Neutrophil (primary cell): ENCODE measurements around the gene ANKS1B.
"Not testable (repeated sequence)": the region's sequence is repeated elsewhere in the genome, so short reads cannot be mapped to it uniquely, and the experiment has no call there.

ENCODE experiments used
- H3K27ac ChIP-seq: fragments of 200-600 bp; sonication (generic); 2 replicates; pipeline ENCODE4 v1.5.1; 2016; ENCODE audit warnings: mild to moderate bottlenecking, moderate library complexity
- H3K27me3 ChIP-seq: fragments of 200-600 bp; sonication (generic); 2 replicates; pipeline ENCODE4 v1.6.0; 2016; ENCODE audit warnings: mild to moderate bottlenecking
- H3K36me3 ChIP-seq: fragments of 200-600 bp; sonication (generic); 2 replicates; pipeline ENCODE4 v1.5.1; 2017
- H3K4me1 ChIP-seq, 2 experiments: fragments of 200-600 bp in 1 of 2; sonication (generic) in 1 of 2; 1 replicate in 1 of 2; 2 replicates in 1 of 2; pipeline versions ENCODE4 v1.5.1 to v1.6.1; 2013 to 2016; ENCODE audit warnings: low read depth in 1 of 2, low read length in 1 of 2, mild to moderate bottlenecking in 1 of 2, moderate library complexity in 1 of 2; ENCODE audit not compliant: control insufficient read depth in 1 of 2, insufficient read depth in 1 of 2
- H3K4me3 ChIP-seq, 2 experiments: fragments of 200-600 bp in 1 of 2; sonication (generic) in 1 of 2; 1 replicate in 1 of 2; 2 replicates in 1 of 2; pipeline ENCODE4 v1.5.1; 2013 to 2016; ENCODE audit warnings: low read depth in 1 of 2, low read length in 1 of 2, mild to moderate bottlenecking in 1 of 2, moderate library complexity in 1 of 2
- H3K9me3 ChIP-seq: fragments of 200-600 bp; sonication (generic); 2 replicates; pipeline ENCODE4 v1.5.1; 2016
- CTCF ChIP-seq: fragments of 200-600 bp; sonication (generic); IDR thresholded peaks from 2 replicates; pipeline ENCODE4 v1.5.1; 2016; ENCODE audit warnings: antibody characterized with exemption

ANKS1B gene

DNA sequence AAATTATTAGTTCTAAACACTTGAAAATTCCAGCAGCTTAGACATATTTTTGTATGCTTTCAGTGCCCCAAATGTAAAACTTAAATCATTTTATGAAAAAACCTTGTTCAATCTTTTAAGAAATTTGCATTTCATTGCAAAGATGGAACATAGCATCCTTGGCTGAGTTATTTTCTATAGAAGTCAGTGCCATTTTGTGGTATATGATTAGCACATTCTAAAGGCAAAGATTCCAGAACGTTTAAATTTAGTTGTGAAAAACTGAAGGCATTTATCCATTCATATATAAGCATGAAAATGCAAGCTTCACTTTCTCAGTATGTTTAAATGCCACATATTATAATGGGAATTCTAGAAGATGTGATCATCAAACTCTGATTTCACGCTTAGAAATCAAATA is 1007.5 kb downstream of the ANKS1B start:
- H3K36me3 ChIP-seq, result no peaks in the 10 kb centered on the region
- H3K4me1 ChIP-seq, result no peaks in the 10 kb centered on the region
- H3K4me3 ChIP-seq, result no peak overlapping the region
- no peaks in the 10 kb centered on the region for H3K27me3 ChIP-seq
- H3K9me3 ChIP-seq, result no peaks in the 10 kb centered on the region
- no peak overlapping the region for H3K27ac ChIP-seq
- no peak for TF ChIP-seq CTCF

DNA sequence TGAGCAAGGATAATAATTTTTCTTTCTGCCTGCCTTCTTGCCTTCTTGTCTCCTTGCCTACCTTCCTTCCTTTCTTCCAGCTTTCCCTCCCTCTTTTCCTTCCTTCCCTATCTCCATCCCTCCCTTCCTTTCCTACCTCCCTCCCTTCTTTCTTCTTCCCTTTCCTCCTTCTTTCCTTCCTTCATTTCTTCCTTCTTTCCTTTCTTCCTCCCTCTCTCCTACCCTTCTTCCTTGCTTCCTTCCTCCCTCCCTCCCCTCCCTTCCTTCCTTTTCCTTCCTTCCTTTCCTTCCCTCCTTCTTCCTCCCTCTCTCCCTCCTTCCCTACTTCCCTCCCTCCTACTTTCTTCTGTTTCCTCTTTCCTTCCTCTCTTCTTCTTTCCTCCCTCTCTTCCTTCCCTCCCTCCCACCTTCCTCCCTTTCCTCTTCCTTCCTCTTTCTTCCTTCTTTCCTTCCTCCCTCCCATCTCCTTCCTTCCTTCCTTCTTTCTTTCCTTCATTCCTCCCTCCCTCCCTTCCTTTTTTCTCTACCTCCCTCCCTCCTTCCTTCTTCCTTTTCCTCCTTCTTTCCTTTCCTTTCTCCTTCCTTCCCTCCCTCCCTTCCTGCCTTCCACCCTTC is 1009.9 kb downstream of the ANKS1B start:
- Histone ChIP-seq H3K36me3 (no peaks in the 10 kb centered on the region), H3K27ac (no peak overlapping the region), H3K27me3 (no peaks in the 10 kb centered on the region), H3K4me3 (no peak overlapping the region), H3K4me1 (no peaks in the 10 kb centered on the region), H3K9me3 (no peaks in the 10 kb centered on the region)
- no peak for TF ChIP-seq CTCF

DNA sequence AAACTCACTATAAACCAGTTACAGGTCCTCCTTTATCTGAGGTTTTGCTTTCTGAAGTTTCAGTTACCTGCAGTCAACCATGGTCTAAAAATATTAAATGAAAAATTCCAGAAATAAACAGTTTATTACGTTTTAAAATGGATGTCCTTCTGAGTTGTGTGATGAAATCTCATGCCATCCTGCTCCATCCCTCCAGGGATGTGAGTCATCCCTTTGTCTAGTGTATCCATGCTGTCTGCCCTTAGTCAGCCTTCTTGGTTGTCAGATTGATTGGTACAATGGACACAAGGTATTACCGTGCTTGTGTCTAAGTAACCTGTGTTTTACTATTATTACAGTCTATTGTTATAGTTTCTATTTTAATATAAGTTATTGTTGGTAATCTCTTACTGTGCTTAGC is 1011.3 kb downstream of the ANKS1B start:
- Histone ChIP-seq H3K4me1 (no peaks in the 10 kb centered on the region), H3K36me3 (no peaks in the 10 kb centered on the region), H3K27ac (no peak overlapping the region), H3K9me3 (no peaks in the 10 kb centered on the region), H3K4me3 (no peak overlapping the region), H3K27me3 (no peaks in the 10 kb centered on the region)
- TF ChIP-seq CTCF, result no peak

- H3K36me3 ChIP-seq, result no peaks in the 10 kb centered on the region
- H3K9me3 ChIP-seq, result no peaks in the 10 kb centered on the region
- no peak overlapping the region for H3K27ac ChIP-seq
- H3K4me3 ChIP-seq, result no peak overlapping the region
- TF ChIP-seq CTCF, result no peak
- H3K27me3 ChIP-seq, result no peaks in the 10 kb centered on the region
- H3K4me1 ChIP-seq, result no peaks in the 10 kb centered on the region
Measured at GRCh38 chr12:98970950-98971349, 1013.8 kb downstream of the ANKS1B start.

- no peaks in the 10 kb centered on the region for H3K9me3 ChIP-seq
- no peaks in the 10 kb centered on the region for H3K27me3 ChIP-seq
- H3K4me3 ChIP-seq, result no peak overlapping the region
- no peaks in the 10 kb centered on the region for H3K4me1 ChIP-seq
- no peaks in the 10 kb centered on the region for H3K36me3 ChIP-seq
- no peak overlapping the region for H3K27ac ChIP-seq
- TF ChIP-seq CTCF, result no peak
Measured at GRCh38 chr12:98970210-98970609, 1014.5 kb downstream of the ANKS1B start.

DNA sequence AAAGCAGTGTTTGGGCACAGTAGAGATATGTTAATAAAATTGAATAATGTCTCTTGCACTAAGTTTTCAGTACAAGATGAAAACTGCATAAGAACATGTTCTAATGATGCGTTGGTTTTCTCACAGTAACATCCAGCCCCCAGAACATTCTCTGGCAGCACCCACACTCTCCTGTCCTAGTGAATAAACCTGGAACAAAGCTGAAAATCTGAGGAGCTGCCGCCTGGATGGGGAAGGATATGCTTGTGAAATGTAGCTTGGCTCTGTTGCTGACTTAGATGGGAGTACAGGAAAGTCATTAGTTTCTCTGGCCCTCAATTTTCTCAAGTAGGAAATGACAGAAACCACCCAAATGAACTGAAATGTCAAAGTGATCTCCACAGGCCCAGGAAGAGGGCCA is 1015.8 kb downstream of the ANKS1B start:
- no peaks in the 10 kb centered on the region for H3K27me3 ChIP-seq
- no peak overlapping the region for H3K4me3 ChIP-seq
- H3K9me3 ChIP-seq, result no peaks in the 10 kb centered on the region
- H3K4me1 ChIP-seq, result no peaks in the 10 kb centered on the region
- no peaks in the 10 kb centered on the region for H3K36me3 ChIP-seq
- no peak overlapping the region for H3K27ac ChIP-seq
- TF ChIP-seq CTCF, result no peak

- not testable (repeated sequence) for H3K4me1 ChIP-seq, H3K27ac ChIP-seq, H3K27me3 ChIP-seq, H3K36me3 ChIP-seq, H3K9me3 ChIP-seq, H3K4me3 ChIP-seq
Measured at GRCh38 chr12:98957135-98957534, 1027.6 kb downstream of the ANKS1B start.
